ENCODE results near the gene PNKP. TPM values are rescaled to one million over a fixed set of nuclear protein-coding genes. Genes with fewer than 3 reads are reported as not detected.

PNKP gene
- total RNA-seq, 1 experiment from 2014 or later: 146 TPM

DNA sequence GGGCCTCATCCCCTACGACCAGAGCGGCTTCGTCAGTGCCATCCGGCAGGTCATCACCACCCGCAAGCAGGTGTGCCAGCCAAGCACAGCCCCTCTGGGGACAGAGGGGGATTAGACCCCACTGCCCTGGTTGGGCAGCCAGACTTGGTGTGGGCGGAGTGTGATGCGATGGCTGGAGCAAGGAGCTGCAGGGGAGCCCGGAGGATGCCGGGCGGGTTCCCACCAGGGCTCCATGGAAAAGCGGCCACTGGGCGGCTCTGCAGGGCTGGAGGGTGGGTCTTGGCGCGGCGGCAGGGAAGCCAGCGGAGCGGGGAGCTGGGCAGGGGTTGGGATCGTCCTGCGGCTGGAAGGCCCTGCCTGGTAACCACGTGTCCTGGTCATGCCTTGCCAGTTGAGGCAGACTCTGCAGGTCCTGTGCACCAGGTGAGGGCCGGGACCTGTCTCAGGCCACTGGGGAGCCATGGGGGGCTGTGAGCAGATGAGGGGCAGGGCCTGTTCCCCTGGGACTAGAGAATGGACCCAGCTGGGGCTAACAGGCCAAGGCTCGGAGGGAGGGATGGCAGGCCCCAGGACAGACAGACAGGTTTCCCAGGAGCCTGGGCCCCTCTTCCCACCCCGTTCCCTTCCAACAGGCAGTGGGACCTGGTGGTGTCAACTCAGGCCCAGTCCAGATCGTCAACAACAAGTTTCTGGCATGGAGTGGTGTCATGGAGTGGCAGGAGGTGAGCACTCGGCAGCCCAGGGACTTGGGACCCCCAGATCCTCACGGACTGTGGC is 10.1 kb downstream of the PNKP start (continued):
- TF ChIP-seq ZNF396 (CRISPR knock-in tag; IDR thresholded peaks at IDR 0.05; ENCODE audit: borderline replicate concordance) (no peak), TP53 (CRISPR knock-in tag; IDR thresholded peaks at IDR 0.05) (no peak), PRRX2 (CRISPR knock-in tag; IDR thresholded peaks at IDR 0.05) (no peak), CREM (CRISPR knock-in tag; IDR thresholded peaks at IDR 0.05) (no peak), FOXJ3 (CRISPR knock-in tag; IDR thresholded peaks at IDR 0.05; ENCODE audit: borderline replicate concordance) (no peak), ZNF219 (CRISPR knock-in tag; IDR thresholded peaks at IDR 0.05; ENCODE audit: borderline replicate concordance) (no peak), SMAD3 (CRISPR knock-in tag; IDR thresholded peaks at IDR 0.05; ENCODE audit: borderline replicate concordance) (peak; percentile 69; the same call in 1 of the 2 replicates), RORB (CRISPR knock-in tag; IDR thresholded peaks at IDR 0.05) (no peak), GRHL2 (CRISPR knock-in tag; IDR thresholded peaks at IDR 0.05; ENCODE audit: insufficient replicate concordance, severe bottlenecking) (no peak), IRF2 (CRISPR knock-in tag; IDR thresholded peaks at IDR 0.05; ENCODE audit: borderline replicate concordance, low read depth) (no peak), ATF1 (CRISPR knock-in tag; IDR thresholded peaks at IDR 0.05) (no peak), TEAD4 (CRISPR knock-in tag; IDR thresholded peaks at IDR 0.05) (no peak), CREB1 (CRISPR knock-in tag; IDR thresholded peaks at IDR 0.05) (0 out of 2 replicates have a peak, but pooled peaks have one; percentile 17), FOXK1 (CRISPR knock-in tag; IDR thresholded peaks at IDR 0.05) (no peak), FOXP1 (CRISPR knock-in tag; IDR thresholded peaks at IDR 0.05; ENCODE audit: borderline replicate concordance) (peak; percentile 71), HMGA2 (CRISPR knock-in tag; IDR thresholded peaks at IDR 0.05) (no peak), MYBL2 (CRISPR knock-in tag; IDR thresholded peaks at IDR 0.05) (no peak; the same call in 1 of the 2 replicates), ZNF138 (CRISPR knock-in tag; conservative IDR thresholded peaks at IDR 0.05) (no peak), ZNF121 (CRISPR knock-in tag; IDR thresholded peaks at IDR 0.05) (no peak)
- TF ChIP-seq, protein P1, sequence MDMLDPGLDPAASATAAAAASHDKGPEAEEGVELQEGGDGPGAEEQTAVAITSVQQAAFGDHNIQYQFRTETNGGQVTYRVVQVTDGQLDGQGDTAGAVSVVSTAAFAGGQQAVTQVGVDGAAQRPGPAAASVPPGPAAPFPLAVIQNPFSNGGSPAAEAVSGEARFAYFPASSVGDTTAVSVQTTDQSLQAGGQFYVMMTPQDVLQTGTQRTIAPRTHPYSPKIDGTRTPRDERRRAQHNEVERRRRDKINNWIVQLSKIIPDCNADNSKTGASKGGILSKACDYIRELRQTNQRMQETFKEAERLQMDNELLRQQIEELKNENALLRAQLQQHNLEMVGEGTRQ (CRISPR knock-in tag; IDR thresholded peaks at IDR 0.05): no peak
- TF ChIP-seq, protein P2, sequence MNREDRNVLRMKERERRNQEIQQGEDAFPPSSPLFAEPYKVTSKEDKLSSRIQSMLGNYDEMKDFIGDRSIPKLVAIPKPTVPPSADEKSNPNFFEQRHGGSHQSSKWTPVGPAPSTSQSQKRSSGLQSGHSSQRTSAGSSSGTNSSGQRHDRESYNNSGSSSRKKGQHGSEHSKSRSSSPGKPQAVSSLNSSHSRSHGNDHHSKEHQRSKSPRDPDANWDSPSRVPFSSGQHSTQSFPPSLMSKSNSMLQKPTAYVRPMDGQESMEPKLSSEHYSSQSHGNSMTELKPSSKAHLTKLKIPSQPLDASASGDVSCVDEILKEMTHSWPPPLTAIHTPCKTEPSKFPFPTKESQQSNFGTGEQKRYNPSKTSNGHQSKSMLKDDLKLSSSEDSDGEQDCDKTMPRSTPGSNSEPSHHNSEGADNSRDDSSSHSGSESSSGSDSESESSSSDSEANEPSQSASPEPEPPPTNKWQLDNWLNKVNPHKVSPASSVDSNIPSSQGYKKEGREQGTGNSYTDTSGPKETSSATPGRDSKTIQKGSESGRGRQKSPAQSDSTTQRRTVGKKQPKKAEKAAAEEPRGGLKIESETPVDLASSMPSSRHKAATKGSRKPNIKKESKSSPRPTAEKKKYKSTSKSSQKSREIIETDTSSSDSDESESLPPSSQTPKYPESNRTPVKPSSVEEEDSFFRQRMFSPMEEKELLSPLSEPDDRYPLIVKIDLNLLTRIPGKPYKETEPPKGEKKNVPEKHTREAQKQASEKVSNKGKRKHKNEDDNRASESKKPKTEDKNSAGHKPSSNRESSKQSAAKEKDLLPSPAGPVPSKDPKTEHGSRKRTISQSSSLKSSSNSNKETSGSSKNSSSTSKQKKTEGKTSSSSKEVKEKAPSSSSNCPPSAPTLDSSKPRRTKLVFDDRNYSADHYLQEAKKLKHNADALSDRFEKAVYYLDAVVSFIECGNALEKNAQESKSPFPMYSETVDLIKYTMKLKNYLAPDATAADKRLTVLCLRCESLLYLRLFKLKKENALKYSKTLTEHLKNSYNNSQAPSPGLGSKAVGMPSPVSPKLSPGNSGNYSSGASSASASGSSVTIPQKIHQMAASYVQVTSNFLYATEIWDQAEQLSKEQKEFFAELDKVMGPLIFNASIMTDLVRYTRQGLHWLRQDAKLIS (CRISPR knock-in tag; IDR thresholded peaks at IDR 0.05; ENCODE audit: borderline replicate concordance): no peak
- TF ChIP-seq, protein P3, sequence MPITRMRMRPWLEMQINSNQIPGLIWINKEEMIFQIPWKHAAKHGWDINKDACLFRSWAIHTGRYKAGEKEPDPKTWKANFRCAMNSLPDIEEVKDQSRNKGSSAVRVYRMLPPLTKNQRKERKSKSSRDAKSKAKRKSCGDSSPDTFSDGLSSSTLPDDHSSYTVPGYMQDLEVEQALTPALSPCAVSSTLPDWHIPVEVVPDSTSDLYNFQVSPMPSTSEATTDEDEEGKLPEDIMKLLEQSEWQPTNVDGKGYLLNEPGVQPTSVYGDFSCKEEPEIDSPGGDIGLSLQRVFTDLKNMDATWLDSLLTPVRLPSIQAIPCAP (CRISPR knock-in tag; IDR thresholded peaks at IDR 0.05): no peak
- TF ChIP-seq, protein P4, sequence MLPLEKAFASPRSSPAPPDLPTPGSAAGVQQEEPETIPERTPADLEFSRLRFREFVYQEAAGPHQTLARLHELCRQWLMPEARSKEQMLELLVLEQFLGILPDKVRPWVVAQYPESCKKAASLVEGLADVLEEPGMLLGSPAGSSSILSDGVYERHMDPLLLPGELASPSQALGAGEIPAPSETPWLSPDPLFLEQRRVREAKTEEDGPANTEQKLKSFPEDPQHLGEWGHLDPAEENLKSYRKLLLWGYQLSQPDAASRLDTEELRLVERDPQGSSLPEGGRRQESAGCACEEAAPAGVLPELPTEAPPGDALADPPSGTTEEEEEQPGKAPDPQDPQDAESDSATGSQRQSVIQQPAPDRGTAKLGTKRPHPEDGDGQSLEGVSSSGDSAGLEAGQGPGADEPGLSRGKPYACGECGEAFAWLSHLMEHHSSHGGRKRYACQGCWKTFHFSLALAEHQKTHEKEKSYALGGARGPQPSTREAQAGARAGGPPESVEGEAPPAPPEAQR (CRISPR knock-in tag; IDR thresholded peaks at IDR 0.05): no peak
- TF ChIP-seq, protein P5, sequence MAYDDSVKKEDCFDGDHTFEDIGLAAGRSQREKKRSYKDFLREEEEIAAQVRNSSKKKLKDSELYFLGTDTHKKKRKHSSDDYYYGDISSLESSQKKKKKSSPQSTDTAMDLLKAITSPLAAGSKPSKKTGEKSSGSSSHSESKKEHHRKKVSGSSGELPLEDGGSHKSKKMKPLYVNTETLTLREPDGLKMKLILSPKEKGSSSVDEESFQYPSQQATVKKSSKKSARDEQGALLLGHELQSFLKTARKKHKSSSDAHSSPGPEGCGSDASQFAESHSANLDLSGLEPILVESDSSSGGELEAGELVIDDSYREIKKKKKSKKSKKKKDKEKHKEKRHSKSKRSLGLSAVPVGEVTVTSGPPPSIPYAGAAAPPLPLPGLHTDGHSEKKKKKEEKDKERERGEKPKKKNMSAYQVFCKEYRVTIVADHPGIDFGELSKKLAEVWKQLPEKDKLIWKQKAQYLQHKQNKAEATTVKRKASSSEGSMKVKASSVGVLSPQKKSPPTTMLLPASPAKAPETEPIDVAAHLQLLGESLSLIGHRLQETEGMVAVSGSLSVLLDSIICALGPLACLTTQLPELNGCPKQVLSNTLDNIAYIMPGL (CRISPR knock-in tag; IDR thresholded peaks at IDR 0.05): no peak
- TF ChIP-seq, protein P6, sequence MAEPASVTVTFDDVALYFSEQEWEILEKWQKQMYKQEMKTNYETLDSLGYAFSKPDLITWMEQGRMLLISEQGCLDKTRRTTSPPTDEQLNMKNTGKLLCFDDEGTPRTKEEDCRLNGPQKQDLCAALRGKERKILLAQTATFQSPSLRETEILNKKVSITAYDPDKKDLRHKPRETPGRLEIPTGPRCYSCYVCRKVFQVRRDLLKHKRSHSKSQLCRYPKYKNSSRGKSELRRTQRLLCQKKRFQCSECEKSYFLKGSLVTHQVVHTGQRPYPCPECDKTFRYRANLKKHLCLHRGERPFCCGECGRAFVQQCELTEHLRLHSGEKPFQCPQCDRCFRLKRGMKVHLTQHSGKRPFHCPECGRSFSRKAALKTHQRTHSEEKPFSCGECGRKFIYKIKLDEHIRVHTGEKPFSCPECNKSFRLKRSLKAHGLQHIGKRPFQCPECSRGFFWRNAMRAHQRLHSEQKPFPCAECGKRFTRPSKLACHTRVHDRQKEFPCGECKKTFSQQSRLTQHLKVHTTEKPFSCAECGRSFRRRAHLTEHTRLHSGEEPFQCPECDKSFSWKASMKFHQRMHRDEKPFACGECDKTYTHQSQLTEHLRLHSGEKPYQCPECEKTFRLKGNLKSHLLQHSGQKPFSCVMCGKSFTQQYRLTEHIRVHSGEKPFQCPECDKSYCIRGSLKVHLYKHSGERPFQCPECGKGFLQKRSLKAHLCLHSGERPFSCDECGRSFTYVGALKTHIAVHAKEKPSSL (CRISPR knock-in tag; conservative IDR thresholded peaks at IDR 0.05): no peak
- TF ChIP-seq, protein P7, sequence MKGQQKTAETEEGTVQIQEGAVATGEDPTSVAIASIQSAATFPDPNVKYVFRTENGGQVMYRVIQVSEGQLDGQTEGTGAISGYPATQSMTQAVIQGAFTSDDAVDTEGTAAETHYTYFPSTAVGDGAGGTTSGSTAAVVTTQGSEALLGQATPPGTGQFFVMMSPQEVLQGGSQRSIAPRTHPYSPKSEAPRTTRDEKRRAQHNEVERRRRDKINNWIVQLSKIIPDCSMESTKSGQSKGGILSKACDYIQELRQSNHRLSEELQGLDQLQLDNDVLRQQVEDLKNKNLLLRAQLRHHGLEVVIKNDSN (CRISPR knock-in tag; IDR thresholded peaks at IDR 0.05): no peak
- TF ChIP-seq, protein P8, sequence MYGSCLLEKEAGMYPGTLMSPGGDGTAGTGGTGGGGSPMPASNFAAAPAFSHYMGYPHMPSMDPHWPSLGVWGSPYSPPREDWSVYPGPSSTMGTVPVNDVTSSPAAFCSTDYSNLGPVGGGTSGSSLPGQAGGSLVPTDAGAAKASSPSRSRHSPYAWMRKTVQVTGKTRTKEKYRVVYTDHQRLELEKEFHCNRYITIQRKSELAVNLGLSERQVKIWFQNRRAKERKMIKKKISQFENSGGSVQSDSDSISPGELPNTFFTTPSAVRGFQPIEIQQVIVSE (CRISPR knock-in tag; IDR thresholded peaks at IDR 0.05; ENCODE audit: borderline replicate concordance): no peak
